IMR-90 (cell line): Measurements from ENCODE around the gene NAA60. TPM values are rescaled to one million over a fixed set of nuclear protein-coding genes. Genes with fewer than 3 reads are reported as not detected.

Experiments
- ATAC-seq: fragments of 200-7000 bp; cut with Tn5 transposase; 2 replicates; pipeline ENCODE4 v1.9.1; 2020; ENCODE audit warnings: low read depth, mild to moderate bottlenecking, moderate library complexity
- BruUV-seq: library from RNA; stranded (reverse); fragments of 400-500 nt; replicated peaks from 2 replicates; lab custom pipeline; 2021; lab: Mats Ljungman, UMichigan
- CTCF ChIA-PET: fragments of 300-600 bp; formaldehyde crosslinking; extraction: SDS; loops from one replicate; lab custom pipeline; 2021; ENCODE audit warnings: antibody characterized with exemption; lab: Yijun Ruan, JAX
- POLR2A ChIA-PET: fragments of 300-600 bp; sonication (Branson Sonifier 250); formaldehyde crosslinking; loops from one replicate; lab custom pipeline; 2022; ENCODE audit warnings: antibody characterized with exemption; ENCODE audit not compliant: unreplicated experiment; lab: Charles Lee
- DNase-seq: peaks from one replicate; pipeline ENCODE4 v3.0.0; 2013
- H2AFZ ChIP-seq: replicated peaks from 2 replicates; pipeline ENCODE3; 2013; ENCODE audit warnings: low read length, mild to moderate bottlenecking; ENCODE audit not compliant: poor library complexity
- H2AK5ac ChIP-seq: 2 replicates; pipeline ENCODE4 v1.6.1; 2013; ENCODE audit warnings: low read depth, low read length, inconsistent platforms
- H2AK9ac ChIP-seq: replicated peaks from 2 replicates; pipeline ENCODE3; 2013; ENCODE audit warnings: mild to moderate bottlenecking, low read depth, low read length, moderate library complexity; ENCODE audit not compliant: poor library complexity
- H2BK120ac ChIP-seq: 2 replicates; pipeline ENCODE4 v1.6.1; 2013; ENCODE audit warnings: low read depth, low read length, inconsistent platforms
- H2BK15ac ChIP-seq: 3 replicates; pipeline ENCODE4 v1.6.1; 2013; ENCODE audit warnings: low read depth, low read length, inconsistent platforms
- H2BK20ac ChIP-seq: 2 replicates; pipeline ENCODE4 v1.6.1; 2013; ENCODE audit warnings: low read depth, mild to moderate bottlenecking, inconsistent platforms, low read length, moderate library complexity
- H2BK5ac ChIP-seq: 2 replicates; pipeline ENCODE4 v1.6.1; 2013; ENCODE audit warnings: mild to moderate bottlenecking, low read depth, low read length, inconsistent platforms; ENCODE audit not compliant: poor library complexity, severe bottlenecking
- H3K14ac ChIP-seq: replicated peaks from 2 replicates; pipeline ENCODE4 v1.6.1; 2013; ENCODE audit warnings: low read depth, low read length, inconsistent platforms
- H3K18ac ChIP-seq: 2 replicates; pipeline ENCODE4 v1.6.1; 2013; ENCODE audit warnings: low read depth, low read length, control low read depth
- H3K23ac ChIP-seq: 2 replicates; pipeline ENCODE4 v1.6.1; 2013; ENCODE audit warnings: low read depth, low read length, inconsistent platforms
- H3K27ac ChIP-seq: 2 replicates; pipeline ENCODE4 v1.5.1; 2013; ENCODE audit warnings: mild to moderate bottlenecking, control low read depth, low read length; ENCODE audit not compliant: insufficient read depth
- H3K27me3 ChIP-seq: 2 replicates; pipeline ENCODE4 v1.6.1; 2013; ENCODE audit warnings: low read length; ENCODE audit not compliant: control insufficient read depth, insufficient read depth
- H3K36me3 ChIP-seq: 2 replicates; pipeline ENCODE4 v1.6.1; 2013; ENCODE audit warnings: low read length, mixed read lengths; ENCODE audit not compliant: control insufficient read depth, insufficient read depth
- H3K4ac ChIP-seq: 2 replicates; pipeline ENCODE4 v1.6.1; 2013; ENCODE audit warnings: low read depth, low read length, inconsistent platforms
- H3K4me1 ChIP-seq: 2 replicates; pipeline ENCODE4 v1.6.1; 2013; ENCODE audit warnings: low read length, mixed read lengths; ENCODE audit not compliant: control insufficient read depth, insufficient read depth
- H3K4me2 ChIP-seq: 2 replicates; pipeline ENCODE4 v1.6.1; 2013; ENCODE audit warnings: low read depth, mild to moderate bottlenecking, control low read depth, low read length, moderate library complexity
- H3K4me3 ChIP-seq: 2 replicates; pipeline ENCODE4 v1.5.1; 2013; ENCODE audit warnings: low read depth, mild to moderate bottlenecking, control low read depth, low read length, moderate library complexity; ENCODE audit not compliant: insufficient read depth
- H3K56ac ChIP-seq: 2 replicates; pipeline ENCODE4 v1.6.1; 2013; ENCODE audit warnings: low read length, inconsistent platforms; ENCODE audit not compliant: insufficient read depth; ENCODE audit errors: extremely low read depth
- H3K79me1 ChIP-seq, 2 experiments: 2 replicates each; pipeline ENCODE4 v1.6.1; 2013; ENCODE audit warnings: low read length in 2 of 2, inconsistent platforms in 1 of 2, low read depth in 1 of 2
- H3K9ac ChIP-seq: 2 replicates; pipeline ENCODE4 v1.6.1; 2013; ENCODE audit warnings: low read depth, low read length, control low read depth
- H3K9me1 ChIP-seq: 2 replicates; pipeline ENCODE4 v1.6.1; 2013; ENCODE audit warnings: low read length, inconsistent platforms; ENCODE audit not compliant: insufficient read depth
- H3K9me3 ChIP-seq: 2 replicates; pipeline ENCODE4 v1.6.1; 2013; ENCODE audit warnings: low read length; ENCODE audit not compliant: control insufficient read depth, insufficient read depth
- H4K20me1 ChIP-seq: 2 replicates; pipeline ENCODE4 v1.6.1; 2013; ENCODE audit warnings: low read length, inconsistent platforms; ENCODE audit not compliant: insufficient read depth
- H4K5ac ChIP-seq: 2 replicates; pipeline ENCODE4 v1.6.1; 2013; ENCODE audit warnings: mild to moderate bottlenecking, low read depth, low read length, control low read depth
- H4K8ac ChIP-seq, 2 experiments: 2 replicates each; pipeline ENCODE4 v1.6.1; 2013; ENCODE audit warnings: low read depth in 2 of 2, low read length in 2 of 2, control low read depth in 1 of 2, inconsistent platforms in 1 of 2
- H4K91ac ChIP-seq: 2 replicates; pipeline ENCODE4 v1.6.1; 2013; ENCODE audit warnings: low read depth, low read length, inconsistent platforms; ENCODE audit not compliant: insufficient read depth
- CEBPB ChIP-seq: IDR thresholded peaks from 2 replicates; pipeline ENCODE4 v1.6.1; 2012; ENCODE audit warnings: low read depth, low read length, improper control_type of control experiment
- CTCF ChIP-seq: conservative IDR thresholded peaks from 2 replicates; pipeline ENCODE4 v1.5.1; 2012; ENCODE audit warnings: mild to moderate bottlenecking, low read depth, low read length, improper control_type of control experiment
- ELK1 ChIP-seq: fragments of 150-350 bp; IDR thresholded peaks from 2 replicates; pipeline ENCODE4 v1.6.1; 2016; ENCODE audit warnings: low read depth, mild to moderate bottlenecking, low read length, moderate library complexity, borderline replicate concordance
- FOS ChIP-seq: fragments of 150-350 bp; IDR thresholded peaks from 2 replicates; pipeline ENCODE4 v1.6.1; 2016; ENCODE audit warnings: low read depth, low read length
- MAZ ChIP-seq: IDR thresholded peaks from 2 replicates; pipeline ENCODE4 v1.6.1; 2012; ENCODE audit warnings: low read depth, mild to moderate bottlenecking, low read length, improper control_type of control experiment, moderate library complexity, borderline replicate concordance
- RAD21 ChIP-seq: IDR thresholded peaks from 2 replicates; pipeline ENCODE4 v1.6.1; 2012; ENCODE audit warnings: low read length, improper control_type of control experiment
- RCOR1 ChIP-seq: IDR thresholded peaks from 2 replicates; pipeline ENCODE4 v1.6.1; 2012; ENCODE audit warnings: mild to moderate bottlenecking, low read length, improper control_type of control experiment; ENCODE audit not compliant: insufficient replicate concordance
- RFX5 ChIP-seq: IDR thresholded peaks from 2 replicates; pipeline ENCODE4 v1.8.0; 2012; ENCODE audit warnings: low read depth, mild to moderate bottlenecking, low read length, moderate library complexity
- whole genome bisulfite sequencing, 2 experiments: methylation state at CpG; one replicate each; pipeline versions ENCODE4 v1.1.5 to v1.1.7; 2013; ENCODE audit warnings: missing lambda C conversion rate in 2 of 2; ENCODE audit not compliant: insufficient read length in 1 of 2; ENCODE audit errors: extremely low coverage in 2 of 2; 5-methylcytosine and 5-hydroxymethylcytosine counted together
- dilution Hi-C: fragments of 300-500 bp; cut with HindIII; formaldehyde crosslinking; loops from one replicate; pipeline ENCODE4 v1.14.3; 2018; ENCODE audit warnings: low sequenced_read_pairs; ENCODE audit not compliant: unreplicated experiment
- in situ Hi-C: fragments of 300-500 bp; cut with MboI; formaldehyde crosslinking; loops from 3 replicates; pipeline ENCODE4 v1.14.3; 2019; ENCODE audit warnings: low sequenced_read_pairs, inconsistent platforms, mixed read lengths
- intact Hi-C: fragments of 100-400 bp; cut with micrococcal nuclease; formaldehyde crosslinking; loops from 2 replicates; pipeline ENCODE4 v1.10.0; 2022
- polyA plus RNA-seq, 3 experiments: library from polyadenylated mRNA; depleted of rRNA; stranded (reverse); fragments of >200 nt; gene quantifications; 2 replicates each; pipeline ENCODE4 v1.2.3, GENCODE V29; 2012; ENCODE audit warnings: low replicate concordance in 1 of 3
- total RNA-seq: library from RNA; depleted of rRNA; stranded (reverse); fragments of >200 nt; gene quantifications from 2 replicates; pipeline ENCODE4 v1.2.3, GENCODE V29; 2012

NAA60 gene
- total and polyA plus RNA-seq, 2 of the 4 experiments (the other 2 are of a cell fraction) = 7.5 to 18.0 TPM

GRCh38 chr16:3485821-3486505 lies 42.5 kb downstream of the NAA60 start:
- H2BK15ac ChIP-seq = no peak overlapping the region
- no peak overlapping the region for H3K23ac ChIP-seq
- ChIA-PET POLR2A (interaction anchor here (0.6 kb wide), 1 partner anchor 846 kb away, joined by 3 read pairs; no protein-coding TSS in a partner anchor), CTCF (no interaction called here)
- peaks cover 2% of the 10 kb centered on the region; the same call in 1 of the 2 replicates for H3K9me1 ChIP-seq
- DNase-seq = no peak
- intact Hi-C loops = no loop called here
- H3K4me1 ChIP-seq = no peaks in the 10 kb centered on the region
- no peak overlapping the region for H3K14ac ChIP-seq
- ATAC-seq = no peak
- peaks cover 3 to 32% of the 10 kb centered on the region in 2 experiments; a peak in 3 of 4 replicates for H3K79me1 ChIP-seq
- WGBS, 2 experiments = 90% methylated on average over 8 of the region's 20 CpGs; no CpG with 5 or more reads in 1 of the 2 experiments
- no peak overlapping the region for H3K18ac ChIP-seq
- no peak overlapping the region for H3K4me2 ChIP-seq
- no peak overlapping the region for H4K8ac ChIP-seq
- no peak overlapping the region for H2BK120ac ChIP-seq
- no peak overlapping the region for H3K27ac ChIP-seq
- H3K4ac ChIP-seq = no peak overlapping the region
- peak overlapping the region; percentile 39 for H2AK9ac ChIP-seq
- TF ChIP-seq ELK1 (no peak), FOS (no peak), CTCF (no peak), CEBPB (no peak), RCOR1 (no peak), MAZ (no peak), RAD21 (no peak), RFX5 (no peak)
- H2AK5ac ChIP-seq = no peak overlapping the region
- dilution Hi-C loops = no loop called here
- peaks cover 5% of the 10 kb centered on the region for H4K20me1 ChIP-seq
- no peak overlapping the region for H2BK5ac ChIP-seq
- H3K9me3 ChIP-seq = no peaks in the 10 kb centered on the region
- in situ Hi-C loops = no loop called here
- no peak overlapping the region for H2BK20ac ChIP-seq
- H4K5ac ChIP-seq = no peak overlapping the region
- peaks cover 62% of the 10 kb centered on the region for H3K36me3 ChIP-seq
- H2AFZ ChIP-seq = no peak overlapping the region
- no peak overlapping the region for H3K56ac ChIP-seq
- no peak overlapping the region for H3K9ac ChIP-seq
- no peak overlapping the region for H3K4me3 ChIP-seq
- H4K91ac ChIP-seq = no peak overlapping the region
- no peaks in the 10 kb centered on the region for H3K27me3 ChIP-seq
- BruUV-seq = no TSS peak
